SH-SY5Y (cell line): Measurements from ENCODE around the gene LPO.

ENCODE experiments used
- GATA2 ChIP-seq: IDR thresholded peaks from 2 replicates; pipeline ENCODE4 v1.6.1; 2011; ENCODE audit warnings: mild to moderate bottlenecking, low read depth, low read length
- GATA3 ChIP-seq: IDR thresholded peaks from 2 replicates; pipeline ENCODE4 v1.6.1; 2011; ENCODE audit warnings: low read depth, mild to moderate bottlenecking, low read length, moderate library complexity

The LPO gene

GRCh38 chr17:58285422-58285810 is 47.0 kb downstream of the LPO start:
- TF ChIP-seq GATA2 (no peak), GATA3 (no peak)

GRCh38 chr17:58289869-58290268 is 51.5 kb downstream of the LPO start:
- TF ChIP-seq GATA3 (no peak), GATA2 (no peak)

GRCh38 chr17:58291246-58291645 is 52.9 kb downstream of the LPO start:
- TF ChIP-seq GATA3 (no peak), GATA2 (no peak)

GRCh38 chr17:58294034-58294433 is 55.6 kb downstream of the LPO start:
- no peak for TF ChIP-seq GATA3

- TF ChIP-seq GATA3: no peak
- no peak for TF ChIP-seq GATA2
Observed at GRCh38 chr17:58300336-58300735, 62.0 kb downstream of the LPO start.

- TF ChIP-seq GATA2 (no peak), GATA3 (no peak)
Observed at GRCh38 chr17:58301504-58302150, 63.2 kb downstream of the LPO start.

- TF ChIP-seq GATA3 (no peak), GATA2 (no peak)
Observed at GRCh38 chr17:58302171-58302918, 64.0 kb downstream of the LPO start.

GRCh38 chr17:58302919-58303585 is 64.7 kb downstream of the LPO start:
- no peak for TF ChIP-seq GATA3
- no peak for TF ChIP-seq GATA2

- TF ChIP-seq GATA2 (no peak), GATA3 (no peak)
Observed at GRCh38 chr17:58303971-58304749, 65.8 kb downstream of the LPO start.

GRCh38 chr17:58304750-58305486 is 66.5 kb downstream of the LPO start:
- no peak for TF ChIP-seq GATA3
- no peak for TF ChIP-seq GATA2

GRCh38 chr17:58305626-58306025 is 67.2 kb downstream of the LPO start:
- TF ChIP-seq GATA3: no peak
- no peak for TF ChIP-seq GATA2

- TF ChIP-seq GATA2: no peak
- TF ChIP-seq GATA3: no peak
Observed at GRCh38 chr17:58306131-58306951, 68.0 kb downstream of the LPO start.
